SU-DHL-6 (cell line): ENCODE measurements around the gene THEMIS.

Source experiments
- H2AFZ ChIP-seq: fragments of 200-600 bp; sonication (generic); 2 replicates; pipeline ENCODE4 v1.6.1; 2014; ENCODE audit warnings: low read depth, mild to moderate bottlenecking, moderate library complexity, mixed read lengths, antibody characterized with exemption, low read length; ENCODE audit not compliant: severe bottlenecking
- H3F3A ChIP-seq: fragments of 200-600 bp; shearing (Covaris generic); 2 replicates; pipeline ENCODE4 v1.6.0; 2016; ENCODE audit warnings: antibody characterized with exemption, mild to moderate bottlenecking; ENCODE audit not compliant: insufficient read depth
- H3K27ac ChIP-seq: fragments of 200-600 bp; sonication (generic); 2 replicates; pipeline ENCODE4 v1.5.1; 2016; ENCODE audit warnings: low read depth, mild to moderate bottlenecking, low read length, moderate library complexity, mixed read lengths
- H3K27me3 ChIP-seq: fragments of 200-600 bp; sonication (generic), shearing (Covaris generic); 2 replicates; pipeline ENCODE4 v1.6.0; 2014; ENCODE audit warnings: mild to moderate bottlenecking, low read length
- H3K36me3 ChIP-seq: fragments of 200-600 bp; sonication (generic); 2 replicates; pipeline ENCODE4 v1.6.1; 2014; ENCODE audit warnings: mild to moderate bottlenecking, low read length, mixed read lengths
- H3K4me2 ChIP-seq: fragments of 300-600, 200-600 bp; shearing (Covaris generic), sonication (generic); 2 replicates; pipeline ENCODE4 v1.6.0; 2014; ENCODE audit warnings: low read length, low read depth, mild to moderate bottlenecking; ENCODE audit not compliant: poor library complexity, severe bottlenecking
- H3K4me3 ChIP-seq: fragments of 200-600 bp; sonication (generic); 2 replicates; pipeline ENCODE4 v1.5.1; 2014; ENCODE audit warnings: antibody characterized with exemption, low read length, mild to moderate bottlenecking, mixed read lengths; ENCODE audit not compliant: insufficient read depth, poor library complexity, severe bottlenecking
- H3K79me2 ChIP-seq: fragments of 200-600 bp; sonication (generic); 2 replicates; pipeline ENCODE4 v1.6.1; 2014; ENCODE audit warnings: mild to moderate bottlenecking, low read length, moderate library complexity; ENCODE audit not compliant: insufficient read depth
- H3K9ac ChIP-seq: fragments of 200-600 bp; sonication (generic); 2 replicates; pipeline ENCODE4 v1.7.0; 2014; ENCODE audit warnings: mild to moderate bottlenecking, low read length
- H3K9me2 ChIP-seq: fragments of 200-600 bp; sonication (generic); replicated peaks from 2 replicates; pipeline ENCODE4 v1.6.1; 2014; ENCODE audit warnings: low read length; ENCODE audit not compliant: insufficient read depth
- H3K9me3 ChIP-seq: fragments of 200-600 bp; sonication (generic); 2 replicates; pipeline ENCODE4 v1.6.1; 2014; ENCODE audit warnings: low read length, mixed read lengths; ENCODE audit not compliant: insufficient read depth
- H4K20me1 ChIP-seq: fragments of 200-600 bp; sonication (generic); 2 replicates; pipeline ENCODE4 v1.6.1; 2014; ENCODE audit warnings: low read depth, mild to moderate bottlenecking, antibody characterized with exemption, low read length, moderate library complexity, mixed read lengths
- EZH2phosphoT487 ChIP-seq: fragments of 200-600 bp; sonication (generic), shearing (Covaris generic); conservative IDR thresholded peaks from 2 replicates; pipeline ENCODE4 v1.6.1; 2018; ENCODE audit warnings: mild to moderate bottlenecking, antibody characterized with exemption, low read length, moderate library complexity, mixed read lengths
- TF ChIP-seq, protein P1 (sequence below): fragments of 200-600 bp; sonication (generic); IDR thresholded peaks from one replicate; pipeline ENCODE4 v1.5.1; 2017; ENCODE audit warnings: antibody characterized with exemption, mild to moderate bottlenecking, low read length, moderate library complexity; ENCODE audit not compliant: insufficient read depth, poor library complexity, severe bottlenecking

The THEMIS gene

GRCh38 chr6:127938701-127939100 lies 37.8 kb upstream of the THEMIS start:
- Histone ChIP-seq H3K9me3 (no peaks in the 10 kb centered on the region), H3K4me3 (no peak overlapping the region), H3K27ac (no peak overlapping the region), H3K4me2 (no peak overlapping the region), H2AFZ (no peak overlapping the region), H3K79me2 (no peaks in the 10 kb centered on the region), H3K36me3 (no peaks in the 10 kb centered on the region), H3K27me3 (no peaks in the 10 kb centered on the region), H3K9me2 (no peaks in the 10 kb centered on the region), H3F3A (no peaks in the 10 kb centered on the region), H3K9ac (no peak overlapping the region), H4K20me1 (no peaks in the 10 kb centered on the region)
- TF ChIP-seq EZH2phosphoT487, result no peak
- TF ChIP-seq, protein P1, sequence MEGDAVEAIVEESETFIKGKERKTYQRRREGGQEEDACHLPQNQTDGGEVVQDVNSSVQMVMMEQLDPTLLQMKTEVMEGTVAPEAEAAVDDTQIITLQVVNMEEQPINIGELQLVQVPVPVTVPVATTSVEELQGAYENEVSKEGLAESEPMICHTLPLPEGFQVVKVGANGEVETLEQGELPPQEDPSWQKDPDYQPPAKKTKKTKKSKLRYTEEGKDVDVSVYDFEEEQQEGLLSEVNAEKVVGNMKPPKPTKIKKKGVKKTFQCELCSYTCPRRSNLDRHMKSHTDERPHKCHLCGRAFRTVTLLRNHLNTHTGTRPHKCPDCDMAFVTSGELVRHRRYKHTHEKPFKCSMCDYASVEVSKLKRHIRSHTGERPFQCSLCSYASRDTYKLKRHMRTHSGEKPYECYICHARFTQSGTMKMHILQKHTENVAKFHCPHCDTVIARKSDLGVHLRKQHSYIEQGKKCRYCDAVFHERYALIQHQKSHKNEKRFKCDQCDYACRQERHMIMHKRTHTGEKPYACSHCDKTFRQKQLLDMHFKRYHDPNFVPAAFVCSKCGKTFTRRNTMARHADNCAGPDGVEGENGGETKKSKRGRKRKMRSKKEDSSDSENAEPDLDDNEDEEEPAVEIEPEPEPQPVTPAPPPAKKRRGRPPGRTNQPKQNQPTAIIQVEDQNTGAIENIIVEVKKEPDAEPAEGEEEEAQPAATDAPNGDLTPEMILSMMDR, result no peak

DNA sequence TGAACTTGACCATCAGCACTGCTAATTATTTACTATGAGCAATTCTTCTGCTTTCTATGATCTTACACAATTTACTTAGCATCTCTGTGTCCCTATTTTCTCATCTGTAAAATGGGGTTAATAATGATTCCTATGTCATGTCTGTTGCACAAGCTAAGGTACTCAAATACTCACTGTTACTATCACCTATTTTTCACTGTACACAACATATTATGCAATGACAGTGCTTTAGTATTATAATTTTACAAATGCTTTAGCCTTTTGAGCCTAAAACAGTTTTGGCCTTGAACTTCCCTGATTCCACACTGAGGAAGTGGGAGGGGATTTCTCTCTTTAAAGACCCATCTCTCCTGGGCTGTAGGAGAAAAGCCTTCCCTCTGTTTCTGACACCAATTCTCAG lies 36.9 kb upstream of the THEMIS start:
- Histone ChIP-seq H3K79me2 (no peaks in the 10 kb centered on the region), H2AFZ (no peak overlapping the region), H3F3A (no peaks in the 10 kb centered on the region), H3K4me3 (no peak overlapping the region), H3K9me3 (0 out of 2 replicates have a peak, but pooled peaks cover under 1% of the 10 kb centered on the region), H3K9me2 (no peaks in the 10 kb centered on the region), H3K36me3 (no peaks in the 10 kb centered on the region), H4K20me1 (no peaks in the 10 kb centered on the region), H3K4me2 (no peak overlapping the region), H3K27ac (no peak overlapping the region), H3K9ac (no peak overlapping the region), H3K27me3 (no peaks in the 10 kb centered on the region)
- no peak for TF ChIP-seq EZH2phosphoT487
- TF ChIP-seq, protein P1, result no peak

DNA sequence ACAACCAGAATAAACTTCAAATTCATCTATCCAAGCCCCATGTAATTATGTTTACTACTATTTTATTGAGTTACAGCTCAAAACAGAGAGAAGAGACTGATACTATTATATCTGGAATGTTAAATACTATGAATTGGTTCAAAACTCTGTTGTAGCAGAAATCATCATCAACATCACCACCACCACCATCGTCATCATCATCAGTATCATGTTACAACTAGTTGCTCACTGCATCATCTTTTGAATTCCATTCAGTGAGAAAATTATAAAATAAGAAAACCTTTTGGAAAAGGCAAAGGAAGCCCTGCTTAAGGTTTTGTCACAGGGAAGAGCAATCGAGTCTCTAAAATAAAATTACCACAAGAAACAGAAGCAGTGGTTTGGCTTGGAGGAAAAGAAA lies 36.2 kb upstream of the THEMIS start:
- TF ChIP-seq EZH2phosphoT487, result no peak
- TF ChIP-seq, protein P1, result no peak
- H3K27ac ChIP-seq, result no peak overlapping the region
- no peak overlapping the region for H3K4me2 ChIP-seq
- H3K27me3 ChIP-seq, result no peaks in the 10 kb centered on the region
- H3F3A ChIP-seq, result no peaks in the 10 kb centered on the region
- no peak overlapping the region for H2AFZ ChIP-seq
- H3K9me2 ChIP-seq, result no peaks in the 10 kb centered on the region
- H3K9ac ChIP-seq, result no peak overlapping the region
- H4K20me1 ChIP-seq, result no peaks in the 10 kb centered on the region
- no peaks in the 10 kb centered on the region for H3K36me3 ChIP-seq
- peaks cover 4% of the 10 kb centered on the region; the same call in 1 of the 2 replicates for H3K9me3 ChIP-seq
- no peaks in the 10 kb centered on the region for H3K79me2 ChIP-seq
- no peak overlapping the region for H3K4me3 ChIP-seq
